H9 (cell line): ENCODE data around the gene GMNC. TPM values are rescaled to one million over a fixed set of nuclear protein-coding genes. Genes with fewer than 3 reads are reported as not detected.

Source experiments
- DNase-seq: peaks from one replicate; pipeline ENCODE4 v3.0.0-alpha.2; 2017
- H2AFZ ChIP-seq: one replicate; pipeline ENCODE4 v1.6.1; 2013; ENCODE audit warnings: mild to moderate bottlenecking, low read length, control low read depth, moderate library complexity
- H2AK5ac ChIP-seq: 2 replicates; pipeline ENCODE4 v1.6.1; 2013; ENCODE audit warnings: low read length, control low read depth, mixed read lengths; ENCODE audit not compliant: insufficient read length
- H2BK120ac ChIP-seq: one replicate; pipeline ENCODE4 v1.6.1; 2013; ENCODE audit warnings: low read depth, mild to moderate bottlenecking, low read length, control low read depth, inconsistent platforms; ENCODE audit not compliant: poor library complexity, severe bottlenecking
- H2BK12ac ChIP-seq: 2 replicates; pipeline ENCODE4 v1.6.1; 2013; ENCODE audit warnings: low read length, control low read depth, mixed read lengths, low read depth; ENCODE audit not compliant: insufficient read length
- H2BK15ac ChIP-seq: 2 replicates; pipeline ENCODE4 v1.6.1; 2013; ENCODE audit warnings: low read depth, low read length, control low read depth
- H2BK20ac ChIP-seq: one replicate; pipeline ENCODE4 v1.6.1; 2013; ENCODE audit warnings: low read depth, mild to moderate bottlenecking, low read length, control low read depth, inconsistent platforms; ENCODE audit not compliant: poor library complexity, severe bottlenecking
- H2BK5ac ChIP-seq: 2 replicates; pipeline ENCODE4 v1.6.1; 2013; ENCODE audit warnings: low read length, control low read depth, mixed read lengths; ENCODE audit not compliant: insufficient read length
- H3K14ac ChIP-seq: 2 replicates; pipeline ENCODE4 v1.6.1; 2013; ENCODE audit warnings: low read length, control low read depth; ENCODE audit not compliant: insufficient read depth
- H3K18ac ChIP-seq: 2 replicates; pipeline ENCODE4 v1.6.1; 2013; ENCODE audit warnings: low read depth, mild to moderate bottlenecking, mixed read lengths, low read length, control low read depth; ENCODE audit not compliant: insufficient read length
- H3K23ac ChIP-seq: 2 replicates; pipeline ENCODE4 v1.6.1; 2013; ENCODE audit warnings: low read length, control low read depth, mixed read lengths, low read depth; ENCODE audit not compliant: insufficient read length
- H3K23me2 ChIP-seq: 2 replicates; pipeline ENCODE4 v1.6.1; 2013; ENCODE audit warnings: low read depth, mild to moderate bottlenecking, mixed read lengths, low read length, control low read depth; ENCODE audit not compliant: insufficient read length, poor library complexity, severe bottlenecking
- H3K27ac ChIP-seq: 2 replicates; pipeline ENCODE4 v1.5.1; 2013; ENCODE audit warnings: low read length, control low read depth, mixed read lengths, low read depth; ENCODE audit not compliant: insufficient read length
- H3K27me3 ChIP-seq: 2 replicates; pipeline ENCODE4 v1.6.1; 2013; ENCODE audit warnings: low read length, control low read depth, inconsistent platforms; ENCODE audit not compliant: insufficient read depth
- H3K4ac ChIP-seq: 2 replicates; pipeline ENCODE4 v1.6.1; 2013; ENCODE audit warnings: low read depth, mild to moderate bottlenecking, control low read depth, inconsistent platforms, low read length, moderate library complexity
- H3K4me1 ChIP-seq: 2 replicates; pipeline ENCODE4 v1.6.1; 2013; ENCODE audit warnings: low read length, control low read depth, inconsistent platforms; ENCODE audit not compliant: insufficient read depth
- H3K4me2 ChIP-seq: 2 replicates; pipeline ENCODE4 v1.6.1; 2013; ENCODE audit warnings: low read length, control low read depth, mixed read lengths; ENCODE audit not compliant: insufficient read length, insufficient read depth
- H3K56ac ChIP-seq: 2 replicates; pipeline ENCODE4 v1.6.1; 2013; ENCODE audit warnings: low read depth, mild to moderate bottlenecking, mixed read lengths, low read length, control low read depth; ENCODE audit not compliant: insufficient read length
- H3K79me1 ChIP-seq: 2 replicates; pipeline ENCODE4 v1.6.1; 2013; ENCODE audit warnings: low read depth, mild to moderate bottlenecking, moderate library complexity, low read length, control low read depth, inconsistent platforms; ENCODE audit not compliant: insufficient read depth, poor library complexity, severe bottlenecking
- H3K79me2 ChIP-seq: 2 replicates; pipeline ENCODE4 v1.6.1; 2013; ENCODE audit warnings: low read length, control low read depth, inconsistent platforms; ENCODE audit not compliant: insufficient read depth
- H3K9ac ChIP-seq: 2 replicates; pipeline ENCODE4 v1.6.1; 2013; ENCODE audit warnings: low read length, control low read depth, mixed read lengths; ENCODE audit not compliant: insufficient read length; ENCODE audit errors: extremely low read depth
- H3K9me3 ChIP-seq: one replicate; pipeline ENCODE4 v1.6.1; 2013; ENCODE audit warnings: low read depth, low read length, inconsistent platforms; ENCODE audit not compliant: control insufficient read depth
- H3T11ph ChIP-seq: one replicate; pipeline ENCODE4 v1.6.1; 2013; ENCODE audit warnings: mild to moderate bottlenecking, low read length, control low read depth, inconsistent platforms
- H4K20me1 ChIP-seq: one replicate; pipeline ENCODE4 v1.6.1; 2013; ENCODE audit not compliant: control insufficient read depth, insufficient read length, insufficient read depth
- H4K5ac ChIP-seq: 2 replicates; pipeline ENCODE4 v1.6.1; 2013; ENCODE audit warnings: low read depth, mild to moderate bottlenecking, mixed read lengths, low read length, control low read depth; ENCODE audit not compliant: insufficient read length
- H4K8ac ChIP-seq: replicated peaks from 2 replicates; pipeline ENCODE4 v1.6.1; 2013; ENCODE audit warnings: low read length, control low read depth, mixed read lengths, low read depth; ENCODE audit not compliant: insufficient read length
- H4K91ac ChIP-seq: 2 replicates; pipeline ENCODE4 v1.6.1; 2013; ENCODE audit warnings: low read depth, mild to moderate bottlenecking, moderate library complexity, mixed read lengths, low read length, control low read depth; ENCODE audit not compliant: insufficient read length
- H3K27ac Mint-ChIP-seq, 3 experiments: 2 replicates in 2 of 3; 3 replicates in 1 of 3; pipeline ENCODE4 v1.8.0; 2020 to 2021; ENCODE audit warnings: mixed read lengths in 3 of 3, mild to moderate bottlenecking in 1 of 3, moderate library complexity in 1 of 3
- H3K27me3 Mint-ChIP-seq: 2 replicates; pipeline ENCODE4 v1.8.0; 2021; ENCODE audit warnings: low read depth, mild to moderate bottlenecking, moderate library complexity, mixed read lengths
- H3K36me3 Mint-ChIP-seq, 3 experiments: 2 replicates in 2 of 3; 3 replicates in 1 of 3; pipeline ENCODE4 v1.8.0; 2020 to 2021; ENCODE audit warnings: low read depth in 3 of 3, mixed read lengths in 3 of 3; ENCODE audit not compliant: insufficient read depth in 1 of 3
- H3K4me1 Mint-ChIP-seq, 2 experiments: 2 replicates each; pipeline ENCODE4 v1.8.0; 2020; ENCODE audit warnings: mixed read lengths in 2 of 2
- H3K4me3 Mint-ChIP-seq, 2 experiments: 2 replicates in 1 of 2; 3 replicates in 1 of 2; pipeline ENCODE4 v1.8.0; 2020 to 2021; ENCODE audit warnings: mild to moderate bottlenecking in 2 of 2, mixed read lengths in 2 of 2, moderate library complexity in 1 of 2
- H3K9me3 Mint-ChIP-seq, 2 experiments: 2 replicates in 1 of 2; 3 replicates in 1 of 2; pipeline ENCODE4 v1.8.0; 2020; ENCODE audit warnings: mild to moderate bottlenecking in 2 of 2, mixed read lengths in 2 of 2, moderate library complexity in 1 of 2
- CTCF ChIP-seq: fragments of 200-600 bp; sonication (generic); conservative IDR thresholded peaks from 3 replicates; pipeline ENCODE4 v1.8.0; 2021; ENCODE audit warnings: antibody characterized with exemption, mild to moderate bottlenecking
- WGBS: extraction: QIAGEN DNeasy Blood & Tissue Kit; methylation state at CpG from one replicate; pipeline ENCODE4 v1.1.7; 2013; ENCODE audit warnings: missing lambda C conversion rate, low lambda C conversion rate, mixed read lengths; ENCODE audit not compliant: insufficient read length; ENCODE audit errors: extremely low coverage; 5-methylcytosine and 5-hydroxymethylcytosine counted together
- total RNA-seq: library from RNA; stranded (reverse); gene quantifications from 2 replicates; pipeline ENCODE4 v1.2.1, GENCODE V29; 2021

Gene GMNC
- total RNA-seq, 1 experiment from 2014 or later = not detected

- Histone ChIP-seq H3K79me2 (no peaks in the 10 kb centered on the region), H3K79me1 (no peaks in the 10 kb centered on the region), H3K4ac (no peak overlapping the region), H2AK5ac (no peak overlapping the region), H4K5ac (no peak overlapping the region), H4K8ac (no peak overlapping the region), H2BK5ac (no peak overlapping the region), H3K4me2 (no peak overlapping the region), H2BK12ac (no peak overlapping the region), H2AFZ (no peak overlapping the region), H3K4me1 (no peaks in the 10 kb centered on the region), H3K27ac (no peak overlapping the region), H3T11ph (no peak overlapping the region), H3K23ac (no peak overlapping the region), H3K56ac (no peak overlapping the region), H2BK20ac (no peak overlapping the region), H3K23me2 (no peaks in the 10 kb centered on the region), H3K27me3 (no peaks in the 10 kb centered on the region), H2BK120ac (no peak overlapping the region), H2BK15ac (no peak overlapping the region), H3K18ac (no peak overlapping the region), H3K14ac (no peak overlapping the region), H4K91ac (no peak overlapping the region), H3K9me3 (no peaks in the 10 kb centered on the region), H4K20me1 (no peaks in the 10 kb centered on the region), H3K9ac (no peak overlapping the region)
- Mint-ChIP-seq H3K4me1 (no peaks in the 10 kb centered on the region), H3K27me3 (peaks cover 7% of the 10 kb centered on the region), H3K27ac (no peak overlapping the region), H3K9me3 (no peaks in the 10 kb centered on the region), H3K4me3 (no peak overlapping the region), H3K36me3 (no peaks in the 10 kb centered on the region)
- WGBS = no CpG with 5 or more reads among the region's 3 CpGs
- TF ChIP-seq CTCF = no peak
- no peak for DNase-seq
Observed at GRCh38 chr3:190870127-190870526, 7.6 kb upstream of the GMNC start.
